SK-N-SH treated with all-trans-retinoic acid at 6 μM for 48 hours (cell line): ENCODE data around the gene CFAP45.

Experiments
- ATAC-seq: fragments of 200-7000 bp; cut with Tn5 transposase; 3 replicates; pipeline ENCODE4 v1.9.1; 2020; ENCODE audit warnings: mild to moderate bottlenecking, moderate library complexity
- ARNTL ChIP-seq: fragments of 450-650 bp; formaldehyde crosslinking; IDR thresholded peaks from 2 replicates; pipeline ENCODE4 v1.5.0; 2020; ENCODE audit warnings: low read depth, mild to moderate bottlenecking, moderate library complexity, borderline replicate concordance
- BACH2 ChIP-seq: fragments of 250-450 bp; sonication (Bioruptor Pico); IDR thresholded peaks from 2 replicates; pipeline ENCODE4 v1.9.0; 2021; ENCODE audit warnings: mild to moderate bottlenecking, borderline replicate concordance
- CREB5 ChIP-seq: fragments of 250-450 bp; sonication (Bioruptor Pico); IDR thresholded peaks from 2 replicates; pipeline ENCODE4 v1.5.1; 2020; ENCODE audit warnings: low read depth, mild to moderate bottlenecking, moderate library complexity
- CSDC2 ChIP-seq: fragments of 250-450 bp; sonication (Bioruptor Pico); IDR thresholded peaks from 2 replicates; pipeline ENCODE4 v1.5.0; 2020; ENCODE audit warnings: mild to moderate bottlenecking, moderate library complexity
- CSRNP3 ChIP-seq: fragments of 250-450 bp; sonication (Bioruptor Pico); IDR thresholded peaks from 2 replicates; pipeline ENCODE4 v1.5.1; 2021; ENCODE audit warnings: mild to moderate bottlenecking, moderate library complexity
- ESRRG ChIP-seq: fragments of 250-450 bp; sonication (Bioruptor Pico); IDR thresholded peaks from 2 replicates; pipeline ENCODE4 v1.6.1; 2021; ENCODE audit warnings: mild to moderate bottlenecking
- GLIS3 ChIP-seq: fragments of 250-450 bp; sonication (Bioruptor Pico); IDR thresholded peaks from 2 replicates; pipeline ENCODE4 v1.5.0; 2020; ENCODE audit warnings: mild to moderate bottlenecking, moderate library complexity
- ISL1 ChIP-seq: fragments of 250-450 bp; sonication (Bioruptor Pico); IDR thresholded peaks from 2 replicates; pipeline ENCODE4 v2.1.2; 2022; ENCODE audit warnings: mild to moderate bottlenecking, moderate library complexity
- OSR1 ChIP-seq: fragments of 250-450 bp; sonication (Bioruptor Pico); IDR thresholded peaks from 2 replicates; pipeline ENCODE4 v1.8.0; 2022; ENCODE audit warnings: moderate library complexity, mild to moderate bottlenecking, inconsistent platforms
- POU6F1 ChIP-seq: fragments of 250-450 bp; sonication (Bioruptor Pico); IDR thresholded peaks from 2 replicates; pipeline ENCODE4 v1.8.0; 2021; ENCODE audit warnings: low read depth, mild to moderate bottlenecking, moderate library complexity, borderline replicate concordance
- PPARA ChIP-seq: fragments of 250-450 bp; sonication (Bioruptor Pico); IDR thresholded peaks from 2 replicates; pipeline ENCODE4 v1.5.0; 2020; ENCODE audit warnings: mild to moderate bottlenecking, borderline replicate concordance
- RARB ChIP-seq: fragments of 250-450 bp; sonication (Bioruptor Pico); IDR thresholded peaks from 2 replicates; pipeline ENCODE4 v1.8.0; 2021; ENCODE audit warnings: mild to moderate bottlenecking, moderate library complexity
- SNAI2 ChIP-seq: fragments of 250-450 bp; sonication (Bioruptor Pico); IDR thresholded peaks from 2 replicates; pipeline ENCODE4 v1.5.0; 2020; ENCODE audit warnings: mild to moderate bottlenecking, moderate library complexity
- TCF4 ChIP-seq: fragments of 250-450 bp; sonication (Bioruptor Pico); IDR thresholded peaks from 2 replicates; pipeline ENCODE4 v1.8.0; 2021; ENCODE audit warnings: mild to moderate bottlenecking, moderate library complexity, borderline replicate concordance
- TSHZ2 ChIP-seq: fragments of 250-450 bp; sonication (Bioruptor Pico); IDR thresholded peaks from 2 replicates; pipeline ENCODE4 v1.5.0; 2020; ENCODE audit warnings: mild to moderate bottlenecking, moderate library complexity
- ZC3H10 ChIP-seq: fragments of 250-450 bp; sonication (Bioruptor Pico); IDR thresholded peaks from 2 replicates; pipeline ENCODE4 v1.5.1; 2021; ENCODE audit warnings: mild to moderate bottlenecking, moderate library complexity
- ZFP3 ChIP-seq: fragments of 250-450 bp; sonication (Bioruptor Pico); IDR thresholded peaks from 2 replicates; pipeline ENCODE4 v1.5.0; 2020; ENCODE audit warnings: mild to moderate bottlenecking, moderate library complexity
- ZFP30 ChIP-seq: fragments of 450-650 bp; formaldehyde crosslinking; IDR thresholded peaks from 2 replicates; pipeline ENCODE4 v1.5.0; 2022; ENCODE audit warnings: mild to moderate bottlenecking, moderate library complexity
- ZNF565 ChIP-seq: fragments of 450-650 bp; formaldehyde crosslinking; conservative IDR thresholded peaks from 2 replicates; pipeline ENCODE4 v1.5.0; 2020; ENCODE audit warnings: low read depth, mild to moderate bottlenecking, moderate library complexity
- ZNF8 ChIP-seq: fragments of 450-650 bp; formaldehyde crosslinking; IDR thresholded peaks from 2 replicates; pipeline ENCODE4 v1.5.0; 2020; ENCODE audit warnings: mild to moderate bottlenecking, moderate library complexity

Gene CFAP45

DNA sequence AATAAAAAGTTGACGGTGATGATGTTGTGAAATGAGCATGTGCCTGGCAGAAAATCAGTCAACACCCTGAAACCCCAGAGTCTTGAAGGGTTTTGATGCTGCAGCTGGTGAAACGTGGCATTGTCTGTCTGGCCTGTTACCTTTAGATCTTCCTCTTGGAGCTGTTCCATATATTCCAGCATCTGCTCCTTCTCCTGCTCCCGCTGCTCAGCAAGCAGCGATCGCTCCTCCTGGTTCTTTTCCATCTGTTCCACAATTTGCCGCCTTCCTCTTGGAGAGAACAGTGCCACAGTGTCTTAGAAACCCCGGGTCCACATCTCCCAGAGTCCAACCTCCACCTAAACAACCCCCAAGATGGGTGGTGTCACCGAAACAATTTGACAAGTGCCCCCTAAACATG lies 15.7 kb downstream of the CFAP45 start (continued):
- TF ChIP-seq PPARA (no peak), CSRNP3 (CRISPR knock-in tag) (no peak)

- no peak for TF ChIP-seq ZFP30
- TF ChIP-seq CREB5 (CRISPR knock-in tag) = no peak
- TF ChIP-seq RARB (CRISPR knock-in tag) = no peak
- no peak for TF ChIP-seq CSDC2 (CRISPR knock-in tag)
- ATAC-seq = no peak
Measured at GRCh38 chr1:159883134-159883533, 16.8 kb downstream of the CFAP45 start.

GRCh38 chr1:159882527-159882862 lies 17.5 kb downstream of the CFAP45 start:
- TF ChIP-seq ZNF8 (no peak), CSRNP3 (CRISPR knock-in tag) (no peak), ZNF565 (CRISPR knock-in tag) (no peak), ZFP30 (no peak), ISL1 (CRISPR knock-in tag) (no peak), TCF4 (no peak), SNAI2 (CRISPR knock-in tag) (no peak), ESRRG (CRISPR knock-in tag) (no peak), CSDC2 (CRISPR knock-in tag) (no peak), POU6F1 (CRISPR knock-in tag) (no peak), ARNTL (CRISPR knock-in tag) (no peak), BACH2 (CRISPR knock-in tag) (no peak), RARB (CRISPR knock-in tag) (no peak), OSR1 (CRISPR knock-in tag) (no peak), ZFP3 (no peak), GLIS3 (CRISPR knock-in tag) (no peak), TSHZ2 (no peak), PPARA (no peak), CREB5 (CRISPR knock-in tag) (no peak), ZC3H10 (CRISPR knock-in tag) (no peak)
- ATAC-seq = peak; percentile 6; the same call in 1 of the 3 replicates
